Epithelial cell of esophagus (primary cell): Measurements from ENCODE around the gene MBTPS1.

Source experiments
- DNase-seq: peaks from one replicate; pipeline ENCODE4 v3.0.0; 2010; ENCODE audit warnings: low read depth
- H3K4me3 ChIP-seq: 2 replicates; pipeline ENCODE4 v1.5.1; 2011; ENCODE audit warnings: mild to moderate bottlenecking, low read length, control low read depth
- CTCF ChIP-seq: IDR thresholded peaks from 2 replicates; pipeline ENCODE4 v1.5.1; 2011; ENCODE audit warnings: low read depth, mild to moderate bottlenecking, low read length, control low read depth, inconsistent platforms; ENCODE audit not compliant: insufficient read depth; ENCODE audit errors: missing control alignments

The MBTPS1 gene

GRCh38 chr16:84004442-84004841 lies 112.3 kb downstream of the MBTPS1 start:
- no peak for DNase-seq
- no peak for TF ChIP-seq CTCF
- H3K4me3 ChIP-seq, result no peak overlapping the region
